K562 (cell line): ENCODE results near the gene BCAR1. TPM values are rescaled to one million over a fixed set of nuclear protein-coding genes. Genes with fewer than 3 reads are reported as not detected.

Experiments
- ATAC-seq: fragments of 200-7000 bp; cut with Tn5 transposase; 3 replicates; pipeline ENCODE4 v1.9.1; 2020; ENCODE audit warnings: moderate library complexity
- BruUV-seq: library from RNA; stranded (reverse); fragments of 400-500 nt; replicated peaks from 2 replicates; lab custom pipeline; 2021; lab: Mats Ljungman, UMichigan
- CTCF ChIA-PET: fragments of 300-600 bp; formaldehyde crosslinking; extraction: SDS; loops from one replicate; lab custom pipeline; 2021; ENCODE audit warnings: low intra/inter-chr PET ratio; lab: Yijun Ruan, JAX
- POLR2A ChIA-PET: fragments of 300-600, 350-650 bp; sonication (Branson Sonifier 250); formaldehyde crosslinking; extraction: SDS; loops from one replicate; lab custom pipeline; 2021; ENCODE audit warnings: antibody characterized with exemption, inconsistent platforms; lab: Yijun Ruan, JAX
- DNase-seq, 4 experiments: peaks; one replicate each; pipeline versions ENCODE4 v3.0.0 to v3.0.0-alpha.2; 2011 to 2018; ENCODE audit warnings: low spot score in 3 of 4, mixed read lengths in 3 of 4; ENCODE audit errors: extremely low read depth in 1 of 4
- FAIRE-seq: peaks from 2 replicates; lab custom pipeline; 2011; peaks lifted over from hg19 to GRCh38; lab: Jason Lieb, UNC
- H2AFZ ChIP-seq: 2 replicates; pipeline ENCODE4 v1.6.0; 2011; ENCODE audit warnings: low read depth, low read length, control low read depth, inconsistent platforms
- H3K27ac ChIP-seq: fragments of 200-600 bp; 3 replicates; pipeline ENCODE4 v1.8.0; 2011; ENCODE audit warnings: low read depth, mild to moderate bottlenecking, control low read depth, inconsistent platforms, low read length, moderate library complexity, mixed read lengths; ENCODE audit errors: extremely low read depth
- H3K27me3 ChIP-seq, 2 experiments: fragments of 300-600 bp in 1 of 2; 2 replicates in 1 of 2; 3 replicates in 1 of 2; pipeline versions ENCODE4 v1.6.0 to v1.8.0; 2011; ENCODE audit warnings: inconsistent platforms in 2 of 2, low read length in 2 of 2, mild to moderate bottlenecking in 1 of 2, mixed read lengths in 1 of 2, moderate library complexity in 1 of 2; ENCODE audit not compliant: control insufficient read depth in 2 of 2, insufficient read depth in 2 of 2
- H3K36me3 ChIP-seq: fragments of 300-600 bp; 3 replicates; pipeline ENCODE4 v1.8.0; 2011; ENCODE audit warnings: mild to moderate bottlenecking, low read length, inconsistent platforms; ENCODE audit not compliant: control insufficient read depth, insufficient read depth
- H3K4me1 ChIP-seq, 2 experiments: fragments of 200-600 bp in 1 of 2; replicated peaks in 1 of 2; 2 replicates in 1 of 2; 3 replicates in 1 of 2; pipeline versions ENCODE4 v1.5.1 to v1.8.0; 2011; ENCODE audit warnings: inconsistent platforms in 2 of 2, low read length in 2 of 2, mild to moderate bottlenecking in 1 of 2, mixed read lengths in 1 of 2, moderate library complexity in 1 of 2; ENCODE audit not compliant: control insufficient read depth in 2 of 2, insufficient read depth in 2 of 2
- H3K4me2 ChIP-seq: 2 replicates; pipeline ENCODE4 v1.6.1; 2011; ENCODE audit warnings: low read length, control low read depth, inconsistent platforms, mixed read lengths; ENCODE audit not compliant: insufficient read depth
- H3K4me3 ChIP-seq: fragments of 200-600 bp; sonication (generic), shearing (Covaris generic); 2 replicates; pipeline ENCODE4 v1.5.1; 2016; ENCODE audit warnings: control low read depth, inconsistent platforms
- H3K79me2 ChIP-seq: fragments of 200-600 bp; 3 replicates; pipeline ENCODE4 v1.8.0; 2011; ENCODE audit warnings: low read length, inconsistent platforms; ENCODE audit not compliant: control insufficient read depth, insufficient read depth
- H3K9ac ChIP-seq, 2 experiments: 2 replicates each; pipeline versions ENCODE4 v1.6.0 to v1.6.1; 2011; ENCODE audit warnings: low read depth in 2 of 2, low read length in 2 of 2, control low read depth in 1 of 2, inconsistent platforms in 1 of 2, mild to moderate bottlenecking in 1 of 2, mixed read lengths in 1 of 2; ENCODE audit not compliant: insufficient read depth in 1 of 2
- H3K9me1 ChIP-seq: one replicate; pipeline ENCODE4 v1.6.0; 2011; ENCODE audit warnings: inconsistent platforms, mild to moderate bottlenecking, low read length, moderate library complexity; ENCODE audit not compliant: control insufficient read depth, insufficient read depth
- H3K9me3 ChIP-seq: replicated peaks from 2 replicates; pipeline ENCODE4 v1.5.1; 2011; ENCODE audit warnings: low read depth, low read length, inconsistent platforms; ENCODE audit not compliant: control insufficient read depth, insufficient read depth
- H4K20me1 ChIP-seq: replicated peaks from 2 replicates; pipeline ENCODE4 v1.6.1; 2011; ENCODE audit warnings: low read length, inconsistent platforms, mixed read lengths; ENCODE audit not compliant: control insufficient read depth, insufficient read depth
- CBFA2T2 ChIP-seq: fragments of 450-650 bp; conservative IDR thresholded peaks from 2 replicates; pipeline ENCODE4 v1.6.1; 2017; ENCODE audit warnings: mild to moderate bottlenecking
- CHCHD3 ChIP-seq: fragments of 250-450 bp; sonication (Bioruptor Pico); IDR thresholded peaks from 2 replicates; pipeline ENCODE4 v2.1.2; 2022; ENCODE audit warnings: mild to moderate bottlenecking
- SMARCB1 ChIP-seq: IDR thresholded peaks from 2 replicates; pipeline ENCODE4 v1.6.1; 2011; ENCODE audit warnings: improper control_type of control experiment, low read depth; ENCODE audit not compliant: insufficient read length
- WGBS: fragments of 100-300 bp; shearing (Covaris generic); methylation state at CpG from one replicate; pipeline ENCODE4 v1.1.6; 2016; ENCODE audit warnings: low coverage, mixed read lengths; ENCODE audit not compliant: insufficient coverage; ENCODE audit errors: missing lambda C conversion rate; 5-methylcytosine and 5-hydroxymethylcytosine counted together
- in situ Hi-C: fragments of 300-500 bp; cut with MboI; formaldehyde crosslinking; loops from 4 replicates; pipeline ENCODE4 v1.15.0; 2018; ENCODE audit warnings: inconsistent platforms, mixed read lengths
- intact Hi-C: fragments of 100-400 bp; cut with micrococcal nuclease; formaldehyde crosslinking; loops from 2 replicates; pipeline ENCODE4 v1.14.2; 2022
- polyA plus RNA-seq, 8 experiments: library from polyadenylated mRNA; depleted of rRNA in 4 of 8; stranded (reverse) in 5 of 8; unstranded in 3 of 8; fragments of >200 nt; fragmentation: Nextera tagmentation in 2 of 8; fragmentation: Illumina TruSeq in 1 of 8; extraction: Ambion mirVana in 2 of 8; extraction: Trizol in 1 of 8; gene quantifications; 2 replicates each; pipeline versions ENCODE4 v1.2.1 to v1.2.3, GENCODE V29; 2011 to 2014; ENCODE audit warnings: inconsistent platforms in 1 of 8, missing spikeins in 1 of 8
- total RNA-seq, 7 experiments: library from RNA; depleted of rRNA in 6 of 7; stranded (reverse); fragments of >200 nt in 6 of 7; fragmentation: Illumina TruSeq in 2 of 7; extraction: Trizol in 2 of 7; gene quantifications; 2 replicates each; pipeline versions ENCODE4 v1.2.1 to v1.2.3, GENCODE V29; 2011 to 2021; ENCODE audit warnings: low replicate concordance in 1 of 7
- TF ChIP-seq, protein P1 (sequence below): IDR thresholded peaks from 2 replicates; pipeline ENCODE4 v1.6.1; 2016; ENCODE audit warnings: missing genetic modification characterization, missing compliant biosample characterization
- TF ChIP-seq, protein P2 (sequence below), 2 experiments: fragments of 450-650 bp in 1 of 2; sonication (generic) in 1 of 2; formaldehyde crosslinking in 1 of 2; IDR thresholded peaks; 2 replicates each; pipeline versions ENCODE4 v1.7.1 to v1.9.0; 2016 to 2022; ENCODE audit warnings: inconsistent platforms in 1 of 2, mild to moderate bottlenecking in 1 of 2, missing genetic modification reagents in 1 of 2

Gene BCAR1
- total and polyA plus RNA-seq, 9 of the 15 experiments (the other 6 are each of a cell fraction or from before 2014, with no cell fraction given), result 0.10 to 26.3 (median 3.6) TPM

DNA sequence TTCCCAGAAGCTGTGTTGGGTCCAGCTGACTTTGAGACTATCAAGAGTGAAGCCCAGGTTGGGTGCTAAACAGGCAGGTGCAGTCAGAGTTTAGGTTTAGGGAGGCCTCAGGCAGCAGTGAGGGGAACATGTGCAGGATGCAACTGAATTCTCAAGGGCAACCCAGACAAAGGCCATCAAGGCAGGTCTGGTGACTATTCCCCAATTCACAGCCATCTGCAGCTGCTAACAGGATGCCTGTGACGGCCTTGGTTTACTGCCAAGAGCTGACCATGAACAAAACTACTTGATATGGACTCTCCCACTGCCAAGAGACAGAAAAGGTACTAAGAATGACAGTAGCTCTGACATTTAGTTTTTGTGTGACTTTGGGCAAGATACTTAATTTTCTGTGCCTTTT lies 45.2 kb upstream of the BCAR1 start (continued):
- TF ChIP-seq, protein P1, sequence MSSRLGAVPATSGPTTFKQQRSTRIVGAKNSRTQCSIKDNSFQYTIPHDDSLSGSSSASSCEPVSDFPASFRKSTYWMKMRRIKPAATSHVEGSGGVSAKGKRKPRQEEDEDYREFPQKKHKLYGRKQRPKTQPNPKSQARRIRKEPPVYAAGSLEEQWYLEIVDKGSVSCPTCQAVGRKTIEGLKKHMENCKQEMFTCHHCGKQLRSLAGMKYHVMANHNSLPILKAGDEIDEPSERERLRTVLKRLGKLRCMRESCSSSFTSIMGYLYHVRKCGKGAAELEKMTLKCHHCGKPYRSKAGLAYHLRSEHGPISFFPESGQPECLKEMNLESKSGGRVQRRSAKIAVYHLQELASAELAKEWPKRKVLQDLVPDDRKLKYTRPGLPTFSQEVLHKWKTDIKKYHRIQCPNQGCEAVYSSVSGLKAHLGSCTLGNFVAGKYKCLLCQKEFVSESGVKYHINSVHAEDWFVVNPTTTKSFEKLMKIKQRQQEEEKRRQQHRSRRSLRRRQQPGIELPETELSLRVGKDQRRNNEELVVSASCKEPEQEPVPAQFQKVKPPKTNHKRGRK (tag), result no peak
- no peak for TF ChIP-seq CHCHD3 (CRISPR knock-in tag)
- TF ChIP-seq CBFA2T2, result no peak

DNA sequence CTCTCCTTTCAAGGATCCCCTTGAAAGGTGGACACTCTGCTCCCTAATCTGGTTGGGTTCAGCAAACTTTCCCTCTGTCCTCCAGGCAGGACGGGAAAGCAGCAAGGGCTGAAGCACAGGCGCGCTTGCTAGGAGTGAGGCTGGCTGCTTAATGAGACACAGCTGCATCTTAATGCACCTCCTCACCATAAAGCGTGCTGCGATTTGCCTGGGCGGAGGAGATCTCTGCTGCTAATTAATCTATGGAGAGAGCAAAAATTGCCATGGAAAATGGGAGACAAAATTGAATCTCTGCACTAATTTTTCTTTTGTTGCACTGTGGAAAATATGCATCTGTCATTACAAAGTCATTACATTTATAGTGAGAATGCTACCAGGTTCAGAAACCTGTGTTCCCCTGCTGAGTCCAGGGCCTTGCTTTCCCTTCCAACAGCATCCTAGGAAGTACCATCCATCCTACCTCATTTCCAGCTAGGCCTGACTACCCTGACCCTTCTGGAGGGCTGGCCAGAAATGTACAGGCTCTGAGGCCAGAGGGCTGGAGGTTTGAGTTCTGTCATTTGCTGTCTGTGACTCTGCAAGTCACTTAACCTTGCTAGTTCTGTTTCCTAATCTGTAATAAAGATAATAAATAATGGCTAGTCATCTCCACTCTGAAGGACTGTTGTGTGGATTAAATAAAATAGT lies 43.5 kb upstream of the BCAR1 start:
- in situ Hi-C loops, result no loop called here
- intact Hi-C loops, result no loop called here
- Histone ChIP-seq H2AFZ (no peak overlapping the region), H3K4me2 (no peak overlapping the region), H3K4me3 (no peak overlapping the region), H3K27me3 (no peaks in the 10 kb centered on the region), H3K4me1 (no peaks in the 10 kb centered on the region), H3K9ac (peak overlapping the region in 1 of 2 experiments; percentile 33; a peak in 1 of 4 replicates), H3K79me2 (no peaks in the 10 kb centered on the region), H3K27ac (no peak overlapping the region), H4K20me1 (no peaks in the 10 kb centered on the region), H3K9me3 (no peaks in the 10 kb centered on the region), H3K9me1 (no peaks in the 10 kb centered on the region), H3K36me3 (peaks cover 56% of the 10 kb centered on the region; the same call in 1 of the 3 replicates)
- TF ChIP-seq, protein P2, sequence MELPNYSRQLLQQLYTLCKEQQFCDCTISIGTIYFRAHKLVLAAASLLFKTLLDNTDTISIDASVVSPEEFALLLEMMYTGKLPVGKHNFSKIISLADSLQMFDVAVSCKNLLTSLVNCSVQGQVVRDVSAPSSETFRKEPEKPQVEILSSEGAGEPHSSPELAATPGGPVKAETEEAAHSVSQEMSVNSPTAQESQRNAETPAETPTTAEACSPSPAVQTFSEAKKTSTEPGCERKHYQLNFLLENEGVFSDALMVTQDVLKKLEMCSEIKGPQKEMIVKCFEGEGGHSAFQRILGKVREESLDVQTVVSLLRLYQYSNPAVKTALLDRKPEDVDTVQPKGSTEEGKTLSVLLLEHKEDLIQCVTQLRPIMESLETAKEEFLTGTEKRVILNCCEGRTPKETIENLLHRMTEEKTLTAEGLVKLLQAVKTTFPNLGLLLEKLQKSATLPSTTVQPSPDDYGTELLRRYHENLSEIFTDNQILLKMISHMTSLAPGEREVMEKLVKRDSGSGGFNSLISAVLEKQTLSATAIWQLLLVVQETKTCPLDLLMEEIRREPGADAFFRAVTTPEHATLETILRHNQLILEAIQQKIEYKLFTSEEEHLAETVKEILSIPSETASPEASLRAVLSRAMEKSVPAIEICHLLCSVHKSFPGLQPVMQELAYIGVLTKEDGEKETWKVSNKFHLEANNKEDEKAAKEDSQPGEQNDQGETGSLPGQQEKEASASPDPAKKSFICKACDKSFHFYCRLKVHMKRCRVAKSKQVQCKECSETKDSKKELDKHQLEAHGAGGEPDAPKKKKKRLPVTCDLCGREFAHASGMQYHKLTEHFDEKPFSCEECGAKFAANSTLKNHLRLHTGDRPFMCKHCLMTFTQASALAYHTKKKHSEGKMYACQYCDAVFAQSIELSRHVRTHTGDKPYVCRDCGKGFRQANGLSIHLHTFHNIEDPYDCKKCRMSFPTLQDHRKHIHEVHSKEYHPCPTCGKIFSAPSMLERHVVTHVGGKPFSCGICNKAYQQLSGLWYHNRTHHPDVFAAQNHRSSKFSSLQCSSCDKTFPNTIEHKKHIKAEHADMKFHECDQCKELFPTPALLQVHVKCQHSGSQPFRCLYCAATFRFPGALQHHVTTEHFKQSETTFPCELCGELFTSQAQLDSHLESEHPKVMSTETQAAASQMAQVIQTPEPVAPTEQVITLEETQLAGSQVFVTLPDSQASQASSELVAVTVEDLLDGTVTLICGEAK (IDR thresholded peaks at IDR 0.05), result no peak
- TF ChIP-seq, protein P2 (CRISPR knock-in tag; IDR thresholded peaks at IDR 0.05), result no peak
- no peak for TF ChIP-seq SMARCB1
- ATAC-seq, result no peak
- CTCF ChIA-PET, result no interaction called here
- POLR2A ChIA-PET, result interaction anchor here (0.8 kb wide), 1 partner anchor 11 kb away, joined by 3 read pairs; no protein-coding TSS in a partner anchor
- no peak for DNase-seq
- FAIRE-seq, result no peak
- 98% methylated on average over 5 of the region's 6 CpGs for WGBS
- BruUV-seq, result no TSS peak
